Breast epithelium (tissue), 3 donors: Measurements from ENCODE around the gene ZAP70.

Experiments
- POLR2A ChIP-seq: fragments of 450-650 bp; IDR thresholded peaks from one replicate; pipeline ENCODE4 v1.6.1; 2016; ENCODE audit warnings: antibody characterized with exemption, mild to moderate bottlenecking, moderate library complexity
- TF ChIP-seq, protein P1 (sequence below), 3 donors: fragments of 450-650 bp; IDR thresholded peaks; one replicate each; pipeline ENCODE4 v1.5.1; 2016 to 2017; ENCODE audit warnings: antibody characterized with exemption in 3 of 3, mild to moderate bottlenecking in 3 of 3, moderate library complexity in 3 of 3

DNA sequence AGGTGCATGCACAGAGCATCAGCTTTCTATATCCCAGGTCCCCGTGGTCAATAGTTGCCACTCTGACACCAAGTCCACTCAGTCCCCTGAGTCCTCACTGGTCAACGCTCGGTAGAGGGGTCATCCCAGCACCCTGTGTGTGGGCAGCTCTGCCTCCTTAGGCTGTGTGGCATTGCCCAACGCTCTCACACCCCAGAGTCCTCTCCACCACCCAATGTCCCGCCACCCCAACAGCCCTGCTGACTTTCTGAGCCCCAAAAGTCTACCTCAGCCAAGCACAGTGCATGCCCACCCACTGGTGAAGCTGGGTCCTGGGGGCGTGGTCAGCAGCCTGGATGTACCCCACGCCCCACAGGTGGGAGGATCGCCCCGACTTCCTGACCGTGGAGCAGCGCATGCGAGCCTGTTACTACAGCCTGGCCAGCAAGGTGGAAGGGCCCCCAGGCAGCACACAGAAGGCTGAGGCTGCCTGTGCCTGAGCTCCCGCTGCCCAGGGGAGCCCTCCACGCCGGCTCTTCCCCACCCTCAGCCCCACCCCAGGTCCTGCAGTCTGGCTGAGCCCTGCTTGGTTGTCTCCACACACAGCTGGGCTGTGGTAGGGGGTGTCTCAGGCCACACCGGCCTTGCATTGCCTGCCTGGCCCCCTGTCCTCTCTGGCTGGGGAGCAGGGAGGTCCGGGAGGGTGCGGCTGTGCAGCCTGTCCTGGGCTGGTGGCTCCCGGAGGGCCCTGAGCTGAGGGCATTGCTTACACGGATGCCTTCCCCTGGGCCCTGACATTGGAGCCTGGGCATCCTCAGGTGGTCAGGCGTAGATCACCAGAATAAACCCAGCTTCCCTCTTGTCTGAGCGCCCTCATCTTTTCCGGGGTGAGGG lies 25.9 kb downstream of the ZAP70 start:
- TF ChIP-seq, protein P1, sequence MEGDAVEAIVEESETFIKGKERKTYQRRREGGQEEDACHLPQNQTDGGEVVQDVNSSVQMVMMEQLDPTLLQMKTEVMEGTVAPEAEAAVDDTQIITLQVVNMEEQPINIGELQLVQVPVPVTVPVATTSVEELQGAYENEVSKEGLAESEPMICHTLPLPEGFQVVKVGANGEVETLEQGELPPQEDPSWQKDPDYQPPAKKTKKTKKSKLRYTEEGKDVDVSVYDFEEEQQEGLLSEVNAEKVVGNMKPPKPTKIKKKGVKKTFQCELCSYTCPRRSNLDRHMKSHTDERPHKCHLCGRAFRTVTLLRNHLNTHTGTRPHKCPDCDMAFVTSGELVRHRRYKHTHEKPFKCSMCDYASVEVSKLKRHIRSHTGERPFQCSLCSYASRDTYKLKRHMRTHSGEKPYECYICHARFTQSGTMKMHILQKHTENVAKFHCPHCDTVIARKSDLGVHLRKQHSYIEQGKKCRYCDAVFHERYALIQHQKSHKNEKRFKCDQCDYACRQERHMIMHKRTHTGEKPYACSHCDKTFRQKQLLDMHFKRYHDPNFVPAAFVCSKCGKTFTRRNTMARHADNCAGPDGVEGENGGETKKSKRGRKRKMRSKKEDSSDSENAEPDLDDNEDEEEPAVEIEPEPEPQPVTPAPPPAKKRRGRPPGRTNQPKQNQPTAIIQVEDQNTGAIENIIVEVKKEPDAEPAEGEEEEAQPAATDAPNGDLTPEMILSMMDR (IDR thresholded peaks at IDR 0.05): no peak
- TF ChIP-seq POLR2A: no peak
